Measurements from ENCODE around the gene IL34.

GRCh38 chr16:70661918-70662641 is 15.7 kb downstream of the IL34 start:
- TF ChIP-seq CTCF (IDR thresholded peaks at IDR 0.05; ENCODE audit: insufficient read depth, low read length) (no peak), POLR2AphosphoS5 (IDR thresholded peaks at IDR 0.05; ENCODE audit: low read depth) (no peak; the same call in 1 of the 2 replicates)
- TF ChIP-seq, protein P1, sequence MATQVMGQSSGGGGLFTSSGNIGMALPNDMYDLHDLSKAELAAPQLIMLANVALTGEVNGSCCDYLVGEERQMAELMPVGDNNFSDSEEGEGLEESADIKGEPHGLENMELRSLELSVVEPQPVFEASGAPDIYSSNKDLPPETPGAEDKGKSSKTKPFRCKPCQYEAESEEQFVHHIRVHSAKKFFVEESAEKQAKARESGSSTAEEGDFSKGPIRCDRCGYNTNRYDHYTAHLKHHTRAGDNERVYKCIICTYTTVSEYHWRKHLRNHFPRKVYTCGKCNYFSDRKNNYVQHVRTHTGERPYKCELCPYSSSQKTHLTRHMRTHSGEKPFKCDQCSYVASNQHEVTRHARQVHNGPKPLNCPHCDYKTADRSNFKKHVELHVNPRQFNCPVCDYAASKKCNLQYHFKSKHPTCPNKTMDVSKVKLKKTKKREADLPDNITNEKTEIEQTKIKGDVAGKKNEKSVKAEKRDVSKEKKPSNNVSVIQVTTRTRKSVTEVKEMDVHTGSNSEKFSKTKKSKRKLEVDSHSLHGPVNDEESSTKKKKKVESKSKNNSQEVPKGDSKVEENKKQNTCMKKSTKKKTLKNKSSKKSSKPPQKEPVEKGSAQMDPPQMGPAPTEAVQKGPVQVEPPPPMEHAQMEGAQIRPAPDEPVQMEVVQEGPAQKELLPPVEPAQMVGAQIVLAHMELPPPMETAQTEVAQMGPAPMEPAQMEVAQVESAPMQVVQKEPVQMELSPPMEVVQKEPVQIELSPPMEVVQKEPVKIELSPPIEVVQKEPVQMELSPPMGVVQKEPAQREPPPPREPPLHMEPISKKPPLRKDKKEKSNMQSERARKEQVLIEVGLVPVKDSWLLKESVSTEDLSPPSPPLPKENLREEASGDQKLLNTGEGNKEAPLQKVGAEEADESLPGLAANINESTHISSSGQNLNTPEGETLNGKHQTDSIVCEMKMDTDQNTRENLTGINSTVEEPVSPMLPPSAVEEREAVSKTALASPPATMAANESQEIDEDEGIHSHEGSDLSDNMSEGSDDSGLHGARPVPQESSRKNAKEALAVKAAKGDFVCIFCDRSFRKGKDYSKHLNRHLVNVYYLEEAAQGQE (IDR thresholded peaks at IDR 0.05; ENCODE audit: insufficient replicate concordance, low read depth): no peak

Measured in HL-60 (cell line).